Measurements from ENCODE around the gene UBE2O. TPM values are rescaled to one million over a fixed set of nuclear protein-coding genes. Genes with fewer than 3 reads are reported as not detected.

The UBE2O gene
- total and polyA plus RNA-seq, 2 experiments from 2014 or later, result 30.4 to 79.4 TPM

DNA sequence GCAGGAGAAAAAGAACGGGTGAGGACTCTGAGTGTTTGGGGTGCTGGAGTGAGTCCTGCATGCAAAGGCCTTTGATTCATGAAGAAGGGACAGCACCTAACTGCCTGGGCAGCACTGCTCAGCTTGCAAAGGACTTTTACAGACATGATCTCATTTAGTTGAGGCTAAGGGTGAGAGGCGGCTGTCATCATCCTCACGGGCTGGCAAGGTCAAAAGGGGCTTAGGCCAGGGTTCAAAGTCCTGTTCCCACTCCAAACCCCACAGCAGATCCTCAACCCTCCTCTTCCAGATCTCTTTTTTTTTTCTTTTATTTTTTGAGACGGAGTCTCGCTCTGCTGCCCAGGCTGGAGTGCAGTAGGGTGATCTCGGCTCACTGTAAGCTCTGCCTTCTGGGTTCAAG, 43.5 kb upstream of the UBE2O start:
- ATAC-seq (no peak), DNase-seq (ENCODE audit: low spot score) (no peak)
- no peak overlapping the region for H2AFZ ChIP-seq
- no peak overlapping the region for H3K4me2 ChIP-seq
- no peaks in the 10 kb centered on the region for H3K36me3 ChIP-seq (ENCODE audit: insufficient read depth)
- peaks cover 4% of the 10 kb centered on the region; the same call in 1 of the 2 replicates for H3K27me3 ChIP-seq (ENCODE audit: insufficient read depth)
- Mint-ChIP-seq H3K27ac (no peak overlapping the region), H3K4me1 (peaks cover 54% of the 10 kb centered on the region), H3K9me3 (no peaks in the 10 kb centered on the region), H3K36me3 (ENCODE audit: low read depth) (no peaks in the 10 kb centered on the region), H3K4me3 (no peak overlapping the region), H3K27me3 (ENCODE audit: insufficient read depth, low read depth, poor library complexity) (peaks cover 21% of the 10 kb centered on the region)
- peaks cover 28% of the 10 kb centered on the region for H3K4me1 ChIP-seq (ENCODE audit: insufficient read depth)
- H3K9me2 ChIP-seq (ENCODE audit: insufficient read depth), result no peaks in the 10 kb centered on the region
- H3K4me3 ChIP-seq, result no peak overlapping the region
- peaks cover 12% of the 10 kb centered on the region for H4K20me1 ChIP-seq (replicated peaks; ENCODE audit: insufficient read depth)
- H3K79me2 ChIP-seq (replicated peaks; ENCODE audit: insufficient read depth), result peaks cover 3% of the 10 kb centered on the region; the same call in 1 of the 2 replicates
- H3K27ac ChIP-seq (ENCODE audit: low read depth), result no peak overlapping the region
- TF ChIP-seq ZNF114 (CRISPR knock-in tag; IDR thresholded peaks at IDR 0.05) (no peak), NANOG (IDR thresholded peaks at IDR 0.05; ENCODE audit: borderline replicate concordance) (no peak), ETS1 (IDR thresholded peaks at IDR 0.05) (no peak), CTCF (conservative IDR thresholded peaks at IDR 0.05; ENCODE audit: low read depth in 2 of 2) (no peak), ZNF331 (CRISPR knock-in tag; IDR thresholded peaks at IDR 0.05; ENCODE audit: low read depth) (no peak), JUNB (IDR thresholded peaks at IDR 0.05; ENCODE audit: unreplicated experiment) (no peak), CREB1 (CRISPR knock-in tag; IDR thresholded peaks at IDR 0.05; ENCODE audit: low read depth) (no peak), EZH2 (IDR thresholded peaks at IDR 0.05; ENCODE audit: low read depth, unreplicated experiment) (no peak), STAT1 (IDR thresholded peaks at IDR 0.05; ENCODE audit: unreplicated experiment) (no peak), POLR2AphosphoS5 (IDR thresholded peaks at IDR 0.05; ENCODE audit: low read depth) (no peak), EZH2phosphoT487 (IDR thresholded peaks at IDR 0.05; ENCODE audit: unreplicated experiment) (no peak), REST (IDR thresholded peaks at IDR 0.05; ENCODE audit: unreplicated experiment) (no peak)
- TF ChIP-seq, protein P1, sequence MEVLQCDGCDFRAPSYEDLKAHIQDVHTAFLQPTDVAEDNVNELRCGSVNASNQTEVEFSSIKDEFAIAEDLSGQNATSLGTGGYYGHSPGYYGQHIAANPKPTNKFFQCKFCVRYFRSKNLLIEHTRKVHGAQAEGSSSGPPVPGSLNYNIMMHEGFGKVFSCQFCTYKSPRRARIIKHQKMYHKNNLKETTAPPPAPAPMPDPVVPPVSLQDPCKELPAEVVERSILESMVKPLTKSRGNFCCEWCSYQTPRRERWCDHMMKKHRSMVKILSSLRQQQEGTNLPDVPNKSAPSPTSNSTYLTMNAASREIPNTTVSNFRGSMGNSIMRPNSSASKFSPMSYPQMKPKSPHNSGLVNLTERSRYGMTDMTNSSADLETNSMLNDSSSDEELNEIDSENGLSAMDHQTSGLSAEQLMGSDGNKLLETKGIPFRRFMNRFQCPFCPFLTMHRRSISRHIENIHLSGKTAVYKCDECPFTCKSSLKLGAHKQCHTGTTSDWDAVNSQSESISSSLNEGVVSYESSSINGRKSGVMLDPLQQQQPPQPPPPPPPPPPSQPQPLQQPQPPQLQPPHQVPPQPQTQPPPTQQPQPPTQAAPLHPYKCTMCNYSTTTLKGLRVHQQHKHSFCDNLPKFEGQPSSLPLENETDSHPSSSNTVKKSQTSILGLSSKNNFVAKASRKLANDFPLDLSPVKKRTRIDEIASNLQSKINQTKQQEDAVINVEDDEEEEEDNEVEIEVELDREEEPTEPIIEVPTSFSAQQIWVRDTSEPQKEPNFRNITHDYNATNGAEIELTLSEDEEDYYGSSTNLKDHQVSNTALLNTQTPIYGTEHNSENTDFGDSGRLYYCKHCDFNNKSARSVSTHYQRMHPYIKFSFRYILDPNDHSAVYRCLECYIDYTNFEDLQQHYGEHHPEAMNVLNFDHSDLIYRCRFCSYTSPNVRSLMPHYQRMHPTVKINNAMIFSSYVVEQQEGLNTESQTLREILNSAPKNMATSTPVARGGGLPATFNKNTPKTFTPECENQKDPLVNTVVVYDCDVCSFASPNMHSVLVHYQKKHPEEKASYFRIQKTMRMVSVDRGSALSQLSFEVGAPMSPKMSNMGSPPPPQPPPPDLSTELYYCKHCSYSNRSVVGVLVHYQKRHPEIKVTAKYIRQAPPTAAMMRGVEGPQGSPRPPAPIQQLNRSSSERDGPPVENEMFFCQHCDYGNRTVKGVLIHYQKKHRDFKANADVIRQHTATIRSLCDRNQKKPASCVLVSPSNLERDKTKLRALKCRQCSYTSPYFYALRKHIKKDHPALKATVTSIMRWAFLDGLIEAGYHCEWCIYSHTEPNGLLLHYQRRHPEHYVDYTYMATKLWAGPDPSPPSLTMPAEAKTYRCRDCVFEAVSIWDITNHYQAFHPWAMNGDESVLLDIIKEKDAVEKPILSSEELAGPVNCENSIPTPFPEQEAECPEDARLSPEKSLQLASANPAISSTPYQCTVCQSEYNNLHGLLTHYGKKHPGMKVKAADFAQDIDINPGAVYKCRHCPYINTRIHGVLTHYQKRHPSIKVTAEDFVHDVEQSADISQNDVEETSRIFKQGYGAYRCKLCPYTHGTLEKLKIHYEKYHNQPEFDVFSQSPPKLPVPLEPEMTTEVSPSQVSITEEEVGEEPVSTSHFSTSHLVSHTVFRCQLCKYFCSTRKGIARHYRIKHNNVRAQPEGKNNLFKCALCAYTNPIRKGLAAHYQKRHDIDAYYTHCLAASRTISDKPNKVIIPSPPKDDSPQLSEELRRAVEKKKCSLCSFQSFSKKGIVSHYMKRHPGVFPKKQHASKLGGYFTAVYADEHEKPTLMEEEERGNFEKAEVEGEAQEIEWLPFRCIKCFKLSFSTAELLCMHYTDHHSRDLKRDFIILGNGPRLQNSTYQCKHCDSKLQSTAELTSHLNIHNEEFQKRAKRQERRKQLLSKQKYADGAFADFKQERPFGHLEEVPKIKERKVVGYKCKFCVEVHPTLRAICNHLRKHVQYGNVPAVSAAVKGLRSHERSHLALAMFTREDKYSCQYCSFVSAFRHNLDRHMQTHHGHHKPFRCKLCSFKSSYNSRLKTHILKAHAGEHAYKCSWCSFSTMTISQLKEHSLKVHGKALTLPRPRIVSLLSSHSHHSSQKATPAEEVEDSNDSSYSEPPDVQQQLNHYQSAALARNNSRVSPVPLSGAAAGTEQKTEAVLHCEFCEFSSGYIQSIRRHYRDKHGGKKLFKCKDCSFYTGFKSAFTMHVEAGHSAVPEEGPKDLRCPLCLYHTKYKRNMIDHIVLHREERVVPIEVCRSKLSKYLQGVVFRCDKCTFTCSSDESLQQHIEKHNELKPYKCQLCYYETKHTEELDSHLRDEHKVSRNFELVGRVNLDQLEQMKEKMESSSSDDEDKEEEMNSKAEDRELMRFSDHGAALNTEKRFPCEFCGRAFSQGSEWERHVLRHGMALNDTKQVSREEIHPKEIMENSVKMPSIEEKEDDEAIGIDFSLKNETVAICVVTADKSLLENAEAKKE (CRISPR knock-in tag; IDR thresholded peaks at IDR 0.05), result no peak
- 0 out of 2 replicates have a peak, but pooled peaks cover 3% of the 10 kb centered on the region for H3F3A ChIP-seq (replicated peaks; ENCODE audit: low read depth)

Measured in GM23338 (cell line).